Activated CD4-positive, alpha-beta memory T cell treated with anti-CD3 and anti-CD28 coated beads for 36 hours (primary cell): Measurements from ENCODE around the gene GPR37. TPM values are rescaled to one million over a fixed set of nuclear protein-coding genes. Genes with fewer than 3 reads are reported as not detected.

Experiments
- CTCF ChIA-PET: fragments of 350-600 bp; sonication (Branson Sonifier 250); formaldehyde crosslinking; loops from one replicate; lab custom pipeline; 2021; ENCODE audit warnings: antibody characterized with exemption, inconsistent platforms; lab: Charles Lee
- POLR2A ChIA-PET: fragments of 350-600 bp; sonication (Branson Sonifier 250); formaldehyde crosslinking; loops from one replicate; lab custom pipeline; 2021; ENCODE audit warnings: antibody characterized with exemption; lab: Charles Lee
- DNase-seq: peaks from one replicate; pipeline ENCODE4 v3.0.0-alpha.2; 2020
- H3K27ac Mint-ChIP-seq: one replicate; pipeline ENCODE4 v1.8.0; 2021; ENCODE audit warnings: mixed read lengths
- H3K27me3 Mint-ChIP-seq: one replicate; pipeline ENCODE4 v1.8.0; 2021; ENCODE audit warnings: mixed read lengths
- H3K36me3 Mint-ChIP-seq: one replicate; pipeline ENCODE4 v1.8.0; 2021; ENCODE audit warnings: mixed read lengths
- H3K4me1 Mint-ChIP-seq: one replicate; pipeline ENCODE4 v1.8.0; 2021; ENCODE audit warnings: low read depth, mixed read lengths
- H3K4me3 Mint-ChIP-seq: one replicate; pipeline ENCODE4 v1.8.0; 2021; ENCODE audit warnings: mild to moderate bottlenecking, mixed read lengths
- H3K9me3 Mint-ChIP-seq: one replicate; pipeline ENCODE4 v1.8.0; 2021; ENCODE audit warnings: mixed read lengths
- intact Hi-C: fragments of 100-400 bp; cut with micrococcal nuclease; formaldehyde crosslinking; loops from one replicate; pipeline ENCODE4 v1.15.1; 2023
- total RNA-seq, 2 experiments: library from RNA; stranded (reverse); gene quantifications; one replicate each; pipeline ENCODE4 v1.2.3, GENCODE V29; 2021

GPR37 gene
- total RNA-seq, 2 experiments from 2014 or later = 0.07 TPM; not detected in 1

- POLR2A ChIA-PET = no interaction called here
- Mint-ChIP-seq H3K27me3 (no peaks in the 10 kb centered on the region), H3K4me3 (no peak overlapping the region), H3K27ac (no peak overlapping the region), H3K9me3 (peaks cover 8% of the 10 kb centered on the region), H3K36me3 (no peaks in the 10 kb centered on the region), H3K4me1 (no peaks in the 10 kb centered on the region)
- CTCF ChIA-PET = no interaction called here
- DNase-seq = no peak
- intact Hi-C loops = no loop called here
Measured at GRCh38 chr7:124718032-124718766, 47.4 kb downstream of the GPR37 start.

GRCh38 chr7:124716894-124717293, 48.7 kb downstream of the GPR37 start:
- H3K27me3 Mint-ChIP-seq = no peaks in the 10 kb centered on the region
- intact Hi-C loops = no loop called here
- ChIA-PET CTCF (no interaction called here), POLR2A (no interaction called here)
- no peak overlapping the region for H3K27ac Mint-ChIP-seq
- no peak overlapping the region for H3K4me3 Mint-ChIP-seq
- no peaks in the 10 kb centered on the region for H3K36me3 Mint-ChIP-seq
- H3K9me3 Mint-ChIP-seq = peaks cover 8% of the 10 kb centered on the region
- no peaks in the 10 kb centered on the region for H3K4me1 Mint-ChIP-seq
- no peak for DNase-seq

GRCh38 chr7:124713086-124713485, 52.5 kb downstream of the GPR37 start:
- CTCF ChIA-PET = no interaction called here
- no peaks in the 10 kb centered on the region for H3K4me1 Mint-ChIP-seq

GRCh38 chr7:124712017-124712416, 53.6 kb downstream of the GPR37 start:
- intact Hi-C loops = no loop called here
- H3K9me3 Mint-ChIP-seq = peaks cover 27% of the 10 kb centered on the region
- CTCF ChIA-PET = no interaction called here

More at GRCh38 chr7:124713086-124713485, 52.5 kb downstream of the GPR37 start:
- POLR2A ChIA-PET = no interaction called here
- Mint-ChIP-seq H3K36me3 (peaks cover 4% of the 10 kb centered on the region), H3K9me3 (peaks cover 18% of the 10 kb centered on the region), H3K27me3 (no peaks in the 10 kb centered on the region), H3K4me3 (no peak overlapping the region), H3K27ac (no peak overlapping the region)
- DNase-seq = no peak
- intact Hi-C loops = no loop called here

GRCh38 chr7:124702385-124702784, 63.2 kb downstream of the GPR37 start:
- intact Hi-C loops = no loop called here
- Mint-ChIP-seq H3K27ac (no peak overlapping the region), H3K4me3 (no peak overlapping the region), H3K36me3 (no peaks in the 10 kb centered on the region), H3K27me3 (no peaks in the 10 kb centered on the region), H3K9me3 (peaks cover 6% of the 10 kb centered on the region), H3K4me1 (no peaks in the 10 kb centered on the region)
- DNase-seq = no peak
- ChIA-PET CTCF (no interaction called here), POLR2A (no interaction called here)

More at GRCh38 chr7:124712017-124712416, 53.6 kb downstream of the GPR37 start:
- Mint-ChIP-seq H3K27me3 (no peaks in the 10 kb centered on the region), H3K4me3 (no peak overlapping the region), H3K4me1 (no peaks in the 10 kb centered on the region), H3K27ac (no peak overlapping the region), H3K36me3 (peaks cover 4% of the 10 kb centered on the region)
- no peak for DNase-seq
- POLR2A ChIA-PET = no interaction called here

- peaks cover 2% of the 10 kb centered on the region for H3K9me3 Mint-ChIP-seq
- no peaks in the 10 kb centered on the region for H3K4me1 Mint-ChIP-seq
- ChIA-PET POLR2A (no interaction called here), CTCF (no interaction called here)
- intact Hi-C loops = no loop called here
- no peaks in the 10 kb centered on the region for H3K36me3 Mint-ChIP-seq
- no peak overlapping the region for H3K4me3 Mint-ChIP-seq
- H3K27me3 Mint-ChIP-seq = no peaks in the 10 kb centered on the region
- no peak for DNase-seq
- H3K27ac Mint-ChIP-seq = no peak overlapping the region
Measured at GRCh38 chr7:124701955-124702354, 63.6 kb downstream of the GPR37 start.

GRCh38 chr7:124700655-124701054, 64.9 kb downstream of the GPR37 start:
- ChIA-PET POLR2A (no interaction called here), CTCF (no interaction called here)
- no peak overlapping the region for H3K27ac Mint-ChIP-seq
- DNase-seq = no peak
- no peaks in the 10 kb centered on the region for H3K27me3 Mint-ChIP-seq
- no peaks in the 10 kb centered on the region for H3K36me3 Mint-ChIP-seq
- no peaks in the 10 kb centered on the region for H3K4me1 Mint-ChIP-seq
- H3K4me3 Mint-ChIP-seq = no peak overlapping the region
- H3K9me3 Mint-ChIP-seq = no peaks in the 10 kb centered on the region
- intact Hi-C loops = no loop called here

GRCh38 chr7:124698964-124699363, 66.6 kb downstream of the GPR37 start:
- H3K36me3 Mint-ChIP-seq = no peaks in the 10 kb centered on the region
- intact Hi-C loops = no loop called here
- DNase-seq = no peak
- ChIA-PET CTCF (no interaction called here), POLR2A (no interaction called here)
- H3K4me1 Mint-ChIP-seq = no peaks in the 10 kb centered on the region
- H3K27ac Mint-ChIP-seq = no peak overlapping the region
- H3K4me3 Mint-ChIP-seq = no peak overlapping the region
- no peaks in the 10 kb centered on the region for H3K27me3 Mint-ChIP-seq
- peaks cover 2% of the 10 kb centered on the region for H3K9me3 Mint-ChIP-seq

- Mint-ChIP-seq H3K4me1 (no peaks in the 10 kb centered on the region), H3K4me3 (no peak overlapping the region), H3K27me3 (no peaks in the 10 kb centered on the region), H3K9me3 (peaks cover 2% of the 10 kb centered on the region), H3K36me3 (no peaks in the 10 kb centered on the region), H3K27ac (no peak overlapping the region)
- DNase-seq = no peak
- ChIA-PET POLR2A (no interaction called here), CTCF (no interaction called here)
- intact Hi-C loops = no loop called here
Measured at GRCh38 chr7:124697746-124698145, 67.8 kb downstream of the GPR37 start.

Other genes with a start within 250 kb of the GPR37 start
- gene POT1, start 164.0 kb upstream of the GPR37 start, total RNA-seq = 10 to 100 TPM; 32.7 to 32.8 TPM